MCF 10A (cell line): ENCODE measurements around the gene ORC3. TPM values are rescaled to one million over a fixed set of nuclear protein-coding genes. Genes with fewer than 3 reads are reported as not detected.

ENCODE experiments used
- BruUV-seq: library from RNA; stranded (reverse); fragments of 400-500 nt; replicated peaks from 2 replicates; lab custom pipeline; 2021; lab: Mats Ljungman, UMichigan
- CTCF ChIA-PET: fragments of 300-600 bp; sonication (Branson Sonifier 250); formaldehyde crosslinking; extraction: SDS; loops from one replicate; lab custom pipeline; 2021; ENCODE audit warnings: antibody characterized with exemption, inconsistent platforms; lab: Yijun Ruan, JAX
- POLR2A ChIA-PET: fragments of 300-600, 350-650 bp; sonication (Branson Sonifier 250); formaldehyde crosslinking; extraction: SDS; loops from one replicate; lab custom pipeline; 2020; ENCODE audit warnings: antibody characterized with exemption, inconsistent platforms; lab: Yijun Ruan, JAX
- DNase-seq: peaks from one replicate; pipeline ENCODE4 v3.0.0-alpha.2; 2018; ENCODE audit not compliant: unreplicated experiment
- H3K27ac Mint-ChIP-seq: one replicate; pipeline ENCODE4 v1.8.0; 2022; ENCODE audit warnings: mild to moderate bottlenecking, low read depth, mixed read lengths; ENCODE audit not compliant: unreplicated experiment
- H3K27me3 Mint-ChIP-seq: one replicate; pipeline ENCODE4 v1.8.0; 2022; ENCODE audit warnings: mixed read lengths; ENCODE audit not compliant: insufficient read depth, unreplicated experiment
- H3K36me3 Mint-ChIP-seq: one replicate; pipeline ENCODE4 v1.8.0; 2022; ENCODE audit warnings: mild to moderate bottlenecking, moderate library complexity, mixed read lengths; ENCODE audit not compliant: insufficient read depth, unreplicated experiment
- H3K4me1 Mint-ChIP-seq: one replicate; pipeline ENCODE4 v1.8.0; 2022; ENCODE audit warnings: mixed read lengths; ENCODE audit not compliant: insufficient read depth, unreplicated experiment
- H3K4me3 Mint-ChIP-seq: one replicate; pipeline ENCODE4 v1.8.0; 2022; ENCODE audit warnings: mild to moderate bottlenecking, moderate library complexity, mixed read lengths; ENCODE audit not compliant: unreplicated experiment
- H3K9me3 Mint-ChIP-seq: one replicate; pipeline ENCODE4 v1.8.0; 2022; ENCODE audit warnings: mixed read lengths; ENCODE audit not compliant: unreplicated experiment
- intact Hi-C: fragments of 100-400 bp; cut with micrococcal nuclease; formaldehyde crosslinking; loops from 2 replicates; pipeline ENCODE4 v1.14.1; 2022
- total RNA-seq: library from RNA; stranded (reverse); gene quantifications from 2 replicates; pipeline ENCODE4 v1.2.3, GENCODE V29; 2022
- TF ChIP-seq, protein P1 (sequence below): fragments of 200-600 bp; IDR thresholded peaks from one replicate; pipeline ENCODE4 v1.8.0; 2022; ENCODE audit warnings: antibody characterized with exemption, mild to moderate bottlenecking; ENCODE audit not compliant: unreplicated experiment

The ORC3 gene
- total RNA-seq, 1 experiment from 2014 or later, result 21.1 TPM

DNA sequence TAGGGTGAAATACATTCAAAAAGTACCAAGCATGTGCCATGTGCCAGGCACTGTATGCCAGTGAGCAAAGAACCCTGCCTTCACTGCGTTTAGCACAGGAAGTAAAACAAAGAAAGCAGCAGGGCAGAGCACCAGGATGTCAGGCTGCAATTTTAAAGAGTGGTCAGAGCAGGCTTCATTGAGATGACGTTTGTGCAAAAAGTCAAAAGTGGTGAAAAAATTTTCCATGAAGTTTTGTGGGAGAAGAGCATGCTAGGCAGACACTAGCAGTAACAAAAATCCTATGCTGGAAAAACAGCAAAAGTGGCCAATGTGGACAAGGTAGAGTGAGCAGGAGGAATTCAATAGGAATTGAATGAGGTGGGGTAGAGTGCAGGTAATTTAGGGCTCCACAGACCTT lies 80.8 kb downstream of the ORC3 start:
- H3K4me3 Mint-ChIP-seq, result no peak overlapping the region
- H3K4me1 Mint-ChIP-seq, result peaks cover 9% of the 10 kb centered on the region
- peaks cover 80% of the 10 kb centered on the region for H3K36me3 Mint-ChIP-seq
- intact Hi-C loops, result no loop called here
- peak overlapping the region; percentile 20 for H3K27ac Mint-ChIP-seq
- no peaks in the 10 kb centered on the region for H3K9me3 Mint-ChIP-seq
- TF ChIP-seq, protein P1, sequence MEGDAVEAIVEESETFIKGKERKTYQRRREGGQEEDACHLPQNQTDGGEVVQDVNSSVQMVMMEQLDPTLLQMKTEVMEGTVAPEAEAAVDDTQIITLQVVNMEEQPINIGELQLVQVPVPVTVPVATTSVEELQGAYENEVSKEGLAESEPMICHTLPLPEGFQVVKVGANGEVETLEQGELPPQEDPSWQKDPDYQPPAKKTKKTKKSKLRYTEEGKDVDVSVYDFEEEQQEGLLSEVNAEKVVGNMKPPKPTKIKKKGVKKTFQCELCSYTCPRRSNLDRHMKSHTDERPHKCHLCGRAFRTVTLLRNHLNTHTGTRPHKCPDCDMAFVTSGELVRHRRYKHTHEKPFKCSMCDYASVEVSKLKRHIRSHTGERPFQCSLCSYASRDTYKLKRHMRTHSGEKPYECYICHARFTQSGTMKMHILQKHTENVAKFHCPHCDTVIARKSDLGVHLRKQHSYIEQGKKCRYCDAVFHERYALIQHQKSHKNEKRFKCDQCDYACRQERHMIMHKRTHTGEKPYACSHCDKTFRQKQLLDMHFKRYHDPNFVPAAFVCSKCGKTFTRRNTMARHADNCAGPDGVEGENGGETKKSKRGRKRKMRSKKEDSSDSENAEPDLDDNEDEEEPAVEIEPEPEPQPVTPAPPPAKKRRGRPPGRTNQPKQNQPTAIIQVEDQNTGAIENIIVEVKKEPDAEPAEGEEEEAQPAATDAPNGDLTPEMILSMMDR, result no peak
- CTCF ChIA-PET, result no interaction called here
- no TSS peak for BruUV-seq
- H3K27me3 Mint-ChIP-seq, result no peaks in the 10 kb centered on the region
- no peak for DNase-seq
- POLR2A ChIA-PET, result interaction anchor here (1.4 kb wide), 1 partner anchor 15 kb away, joined by 3 read pairs; no protein-coding TSS in a partner anchor

DNA sequence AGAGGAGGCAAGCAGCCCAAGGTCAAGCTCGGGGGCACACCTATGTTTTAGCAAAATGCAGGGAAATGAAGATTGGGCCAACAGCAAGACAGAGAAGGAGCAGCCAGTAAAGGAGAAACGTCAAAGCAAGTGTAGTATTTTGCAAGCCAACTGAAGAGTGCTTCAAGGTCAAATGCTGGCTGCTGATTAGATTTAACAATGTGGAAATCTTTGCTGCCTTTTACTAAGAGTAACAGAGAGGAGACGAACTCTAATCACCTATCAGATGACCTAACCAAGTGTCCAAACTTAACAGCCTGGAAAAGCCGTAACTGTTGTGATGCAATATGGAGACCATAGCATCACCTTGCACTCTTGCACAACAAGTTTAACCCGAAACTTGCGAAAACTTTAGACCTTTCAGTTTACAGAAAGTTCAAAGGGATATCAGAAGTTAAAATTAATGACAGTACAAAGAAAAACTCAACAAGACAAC lies 81.7 kb downstream of the ORC3 start:
- no TSS peak for BruUV-seq
- DNase-seq, result peak; percentile 77
- no peaks in the 10 kb centered on the region for H3K9me3 Mint-ChIP-seq
- H3K4me1 Mint-ChIP-seq, result peaks cover 9% of the 10 kb centered on the region
- TF ChIP-seq, protein P1, result no peak
- peaks cover 85% of the 10 kb centered on the region for H3K36me3 Mint-ChIP-seq
- no peaks in the 10 kb centered on the region for H3K27me3 Mint-ChIP-seq
- intact Hi-C loops, result no loop called here
- H3K4me3 Mint-ChIP-seq, result no peak overlapping the region
- CTCF ChIA-PET, result no interaction called here
- peak overlapping the region; percentile 65 for H3K27ac Mint-ChIP-seq
- POLR2A ChIA-PET, result interaction anchor here (0.7 to 1.8 kb wide), 5 partner anchors 8 to 23 kb away, joined by 3 to 6 read pairs (median 3); no protein-coding TSS in a partner anchor

DNA sequence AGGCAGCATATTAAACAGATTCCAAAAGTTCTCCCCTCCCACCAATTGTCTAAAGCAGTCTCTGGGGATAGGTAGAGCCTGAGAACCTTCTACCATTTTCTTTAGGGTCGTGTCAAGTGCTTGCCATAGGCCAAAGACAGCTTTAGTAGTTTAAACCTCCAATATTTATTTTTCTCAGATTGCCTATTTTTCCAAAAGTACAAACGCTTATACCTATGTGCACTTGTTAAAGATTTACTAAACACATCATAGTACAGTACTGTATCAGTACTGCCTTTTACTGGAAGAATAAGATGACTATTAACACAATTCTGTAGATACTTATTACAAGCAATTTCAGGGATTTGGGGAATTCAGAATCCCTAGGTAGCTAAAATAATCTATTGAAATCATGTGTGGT lies 82.7 kb downstream of the ORC3 start:
- POLR2A ChIA-PET, result interaction anchor here (0.6 to 1.8 kb wide), 7 partner anchors 9 to 57 kb away, joined by 3 to 6 read pairs (median 3); no protein-coding TSS in a partner anchor
- no peak overlapping the region for H3K4me3 Mint-ChIP-seq
- H3K36me3 Mint-ChIP-seq, result peaks cover 84% of the 10 kb centered on the region
- TF ChIP-seq, protein P1, result no peak
- intact Hi-C loops, result no loop called here
- no peaks in the 10 kb centered on the region for H3K9me3 Mint-ChIP-seq
- no peaks in the 10 kb centered on the region for H3K27me3 Mint-ChIP-seq
- no peak for DNase-seq
- BruUV-seq, result no TSS peak
- CTCF ChIA-PET, result no interaction called here
- peaks cover 9% of the 10 kb centered on the region for H3K4me1 Mint-ChIP-seq
- no peak overlapping the region for H3K27ac Mint-ChIP-seq

DNA sequence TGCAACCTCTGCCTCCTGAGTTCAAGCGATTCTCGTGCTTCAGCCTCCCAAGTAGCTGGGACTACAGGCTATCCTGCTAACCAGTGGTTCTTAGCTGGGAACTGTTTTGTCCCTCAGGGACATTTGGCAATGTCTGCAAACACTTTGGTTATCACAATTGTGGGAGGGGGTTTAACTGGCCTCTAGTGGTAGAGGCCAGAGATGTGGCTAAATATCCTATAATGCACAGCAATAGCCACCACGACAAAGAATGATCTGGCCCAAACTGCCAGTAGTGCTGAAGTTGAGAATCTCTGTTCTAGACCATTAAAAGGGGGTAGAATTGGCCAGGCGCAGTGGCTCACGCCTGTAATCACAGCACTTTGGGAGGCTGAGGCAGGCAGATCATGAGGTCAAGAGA lies 83.3 kb downstream of the ORC3 start:
- H3K4me1 Mint-ChIP-seq, result peaks cover 9% of the 10 kb centered on the region
- TF ChIP-seq, protein P1, result no peak
- no peaks in the 10 kb centered on the region for H3K9me3 Mint-ChIP-seq
- H3K4me3 Mint-ChIP-seq, result no peak overlapping the region
- peaks cover 84% of the 10 kb centered on the region for H3K36me3 Mint-ChIP-seq
- DNase-seq, result no peak
- ChIA-PET CTCF (no interaction called here), POLR2A (interaction anchor here (1.5 to 1.8 kb wide), 2 partner anchors 9 kb away, joined by 6 read pairs; no protein-coding TSS in a partner anchor)
- BruUV-seq, result no TSS peak
- H3K27me3 Mint-ChIP-seq, result no peaks in the 10 kb centered on the region
- no peak overlapping the region for H3K27ac Mint-ChIP-seq
- intact Hi-C loops, result no loop called here
